Measurements from ENCODE around the gene AP1M1.

The AP1M1 gene

DNA sequence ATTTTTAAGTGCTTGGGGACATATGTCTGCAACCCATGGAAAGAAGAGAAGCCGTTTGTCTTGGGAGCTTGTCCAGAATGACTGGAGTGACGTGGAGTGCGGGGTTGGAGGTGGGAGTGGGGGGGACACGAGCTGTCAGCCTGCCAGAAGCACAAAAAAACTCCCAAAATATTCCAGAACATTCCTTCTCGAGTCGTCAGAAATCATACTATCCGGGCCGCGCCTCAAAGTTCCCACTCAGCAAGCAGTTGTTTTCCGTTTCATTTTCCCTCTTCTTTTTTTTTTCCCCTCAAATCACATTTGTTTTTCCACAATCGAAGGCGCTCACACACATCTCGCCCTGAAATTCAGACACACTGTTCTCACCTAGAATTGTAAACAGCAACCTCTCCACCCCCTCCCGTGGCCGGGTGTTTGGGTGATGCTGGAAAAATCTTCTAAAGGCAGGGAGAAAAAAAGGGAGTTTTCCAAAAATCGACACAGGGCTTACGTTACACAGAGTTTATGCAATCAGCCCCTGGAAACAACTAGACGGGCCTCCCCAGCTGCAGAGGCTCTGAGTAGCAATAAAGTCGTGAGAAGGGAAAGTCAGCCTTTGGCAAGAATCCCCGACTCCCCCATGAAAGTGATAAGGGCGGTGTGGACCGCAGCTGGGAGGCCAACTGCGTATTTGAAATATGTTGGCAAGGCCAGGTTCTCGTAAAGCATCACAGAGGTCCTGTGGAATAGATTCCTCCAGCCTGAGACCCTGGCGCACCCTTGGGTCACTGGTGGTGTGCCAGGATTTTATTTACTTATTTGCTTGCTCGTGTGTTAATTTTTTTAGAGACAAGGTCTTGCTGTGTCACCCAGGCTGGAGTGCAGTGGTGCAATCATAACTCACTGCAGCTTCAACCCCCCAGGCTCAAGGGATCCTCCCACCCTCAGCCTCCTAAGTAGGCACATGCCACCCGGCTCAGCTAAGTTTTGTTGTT is 95.7 kb downstream of the AP1M1 start:
- Histone ChIP-seq H3K36me3 (ENCODE audit: insufficient read depth, low read length) (no peaks in the 10 kb centered on the region), H3K4me3 (ENCODE audit: low read depth in 1 of 2, low read length in 2 of 2) (peak overlapping the region; percentile 13 to 20), H3K27me3 (ENCODE audit: control insufficient read depth in 1 of 2, insufficient read depth in 2 of 2, low read length in 2 of 2) (no peaks in the 10 kb centered on the region), H3K27ac (ENCODE audit: low read depth, low read length) (peak overlapping the region; percentile 86), H3K4me1 (ENCODE audit: insufficient read depth, low read length) (peaks cover 11% of the 10 kb centered on the region), H3K9ac (ENCODE audit: low read length) (peak overlapping the region; percentile 0), H3K9me3 (ENCODE audit: low read length) (no peaks in the 10 kb centered on the region)

DNA sequence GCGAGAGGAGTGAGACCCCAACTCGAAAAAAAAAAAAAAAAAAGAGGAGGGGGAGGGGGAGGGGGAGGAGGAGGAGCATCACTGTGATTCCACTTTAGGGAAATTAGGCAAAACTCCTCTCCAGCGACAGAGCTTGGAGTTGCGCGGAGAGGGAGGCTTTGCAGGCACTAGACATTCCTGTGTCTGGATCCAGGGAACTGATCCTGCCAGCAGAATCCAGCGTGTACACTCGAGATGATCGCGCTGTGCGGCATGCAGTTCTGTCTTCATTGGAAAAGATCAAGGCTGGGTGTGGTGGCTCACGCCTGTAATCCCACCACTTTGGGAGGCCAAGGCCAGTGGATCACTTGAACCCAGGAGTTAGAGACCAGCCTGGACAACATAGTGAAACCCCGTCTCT is 97.3 kb downstream of the AP1M1 start:
- peaks cover 11% of the 10 kb centered on the region for H3K4me1 ChIP-seq (ENCODE audit: insufficient read depth, low read length)
- no peak overlapping the region for H3K27ac ChIP-seq (ENCODE audit: low read depth, low read length)
- H3K27me3 ChIP-seq (ENCODE audit: control insufficient read depth in 1 of 2, insufficient read depth in 2 of 2, low read length in 2 of 2), result no peaks in the 10 kb centered on the region

More for the DNA sequence above, 97.3 kb downstream of the AP1M1 start:
- Histone ChIP-seq H3K4me3 (ENCODE audit: low read depth in 1 of 2, low read length in 2 of 2) (no peak overlapping the region), H3K9ac (ENCODE audit: low read length) (no peak overlapping the region), H3K36me3 (ENCODE audit: insufficient read depth, low read length) (no peaks in the 10 kb centered on the region), H3K9me3 (ENCODE audit: low read length) (no peaks in the 10 kb centered on the region)

Data from muscle layer of colon (tissue), 2 donors.